Gastroesophageal sphincter (tissue), 3 donors: Measurements from ENCODE around the gene IL23R.

Experiments
- CTCF ChIP-seq, 4 experiments: fragments of 200-600 bp in 2 of 4; fragments of 450-650 bp in 2 of 4; sonication (generic) in 1 of 4; IDR thresholded peaks; one replicate each; pipeline ENCODE4 v1.5.1; 2017 to 2019; ENCODE audit warnings: antibody characterized with exemption in 4 of 4, mild to moderate bottlenecking in 2 of 4, moderate library complexity in 2 of 4
- POLR2A ChIP-seq, 2 donors: fragments of 450-650 bp; IDR thresholded peaks; one replicate each; pipeline ENCODE4 v1.6.1; 2017; ENCODE audit warnings: antibody characterized with exemption in 2 of 2, mild to moderate bottlenecking in 2 of 2, moderate library complexity in 1 of 2
- POLR2AphosphoS5 ChIP-seq: sonication (generic); formaldehyde crosslinking; IDR thresholded peaks from one replicate; pipeline ENCODE4 v1.6.1; 2017; ENCODE audit warnings: antibody characterized with exemption

GRCh38 chr1:67171978-67172377 lies 5.7 kb downstream of the IL23R start:
- TF ChIP-seq CTCF (IDR thresholded peaks at IDR 0.05) (no peak), POLR2A (IDR thresholded peaks at IDR 0.05) (no peak), POLR2AphosphoS5 (no peak)
